WI38 (cell line): ENCODE data around the gene RNF141.

Source experiments
- H3K4me3 ChIP-seq: 2 replicates; pipeline ENCODE4 v1.5.1; 2011; ENCODE audit warnings: low read depth, mild to moderate bottlenecking, control low read depth, low read length
- TF ChIP-seq, protein P1 (sequence below): IDR thresholded peaks from 2 replicates; pipeline ENCODE4 v1.5.1; 2012; ENCODE audit warnings: low read depth, mild to moderate bottlenecking, control low read depth, low read length

Gene RNF141

DNA sequence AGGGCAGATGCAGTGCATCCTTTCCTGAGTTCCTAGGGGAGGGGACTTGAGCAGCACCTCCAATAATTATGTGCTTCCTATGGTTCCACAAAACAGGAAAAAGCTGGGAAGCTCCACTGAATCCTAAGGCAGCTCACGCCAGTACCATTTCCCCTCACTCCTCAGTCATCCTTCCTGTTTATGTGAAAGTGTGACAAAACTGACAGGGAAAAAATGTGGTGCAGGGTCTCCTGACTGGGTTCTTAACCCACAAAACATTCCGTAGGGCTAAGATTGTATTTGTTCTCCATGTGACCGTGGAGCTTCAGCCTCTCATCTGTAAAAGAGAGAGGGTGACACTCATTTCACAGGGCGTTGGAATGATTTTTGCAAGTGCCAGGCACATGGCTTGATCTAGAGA lies 39.6 kb upstream of the RNF141 start:
- TF ChIP-seq, protein P1, sequence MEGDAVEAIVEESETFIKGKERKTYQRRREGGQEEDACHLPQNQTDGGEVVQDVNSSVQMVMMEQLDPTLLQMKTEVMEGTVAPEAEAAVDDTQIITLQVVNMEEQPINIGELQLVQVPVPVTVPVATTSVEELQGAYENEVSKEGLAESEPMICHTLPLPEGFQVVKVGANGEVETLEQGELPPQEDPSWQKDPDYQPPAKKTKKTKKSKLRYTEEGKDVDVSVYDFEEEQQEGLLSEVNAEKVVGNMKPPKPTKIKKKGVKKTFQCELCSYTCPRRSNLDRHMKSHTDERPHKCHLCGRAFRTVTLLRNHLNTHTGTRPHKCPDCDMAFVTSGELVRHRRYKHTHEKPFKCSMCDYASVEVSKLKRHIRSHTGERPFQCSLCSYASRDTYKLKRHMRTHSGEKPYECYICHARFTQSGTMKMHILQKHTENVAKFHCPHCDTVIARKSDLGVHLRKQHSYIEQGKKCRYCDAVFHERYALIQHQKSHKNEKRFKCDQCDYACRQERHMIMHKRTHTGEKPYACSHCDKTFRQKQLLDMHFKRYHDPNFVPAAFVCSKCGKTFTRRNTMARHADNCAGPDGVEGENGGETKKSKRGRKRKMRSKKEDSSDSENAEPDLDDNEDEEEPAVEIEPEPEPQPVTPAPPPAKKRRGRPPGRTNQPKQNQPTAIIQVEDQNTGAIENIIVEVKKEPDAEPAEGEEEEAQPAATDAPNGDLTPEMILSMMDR: no peak
- no peak overlapping the region for H3K4me3 ChIP-seq

DNA sequence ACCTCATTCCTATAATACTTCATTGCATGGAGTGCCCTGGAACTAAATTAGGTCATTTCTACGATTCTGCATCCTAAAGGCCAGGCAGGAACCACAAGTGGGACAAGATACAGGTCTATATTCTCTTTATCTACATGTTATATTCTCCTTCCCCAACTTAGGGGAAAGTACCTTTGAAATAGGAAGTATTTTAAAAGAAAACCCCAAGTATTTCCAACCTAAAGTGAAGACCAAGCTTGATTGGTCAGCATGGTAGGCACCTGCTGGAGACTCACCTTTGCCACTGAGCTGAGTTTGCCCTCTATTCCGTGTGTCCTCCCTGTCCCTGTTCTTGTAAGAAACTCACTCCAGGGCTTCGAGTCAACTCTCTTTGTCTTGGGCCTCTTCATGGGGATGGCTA lies 38.7 kb upstream of the RNF141 start:
- TF ChIP-seq, protein P1: no peak

DNA sequence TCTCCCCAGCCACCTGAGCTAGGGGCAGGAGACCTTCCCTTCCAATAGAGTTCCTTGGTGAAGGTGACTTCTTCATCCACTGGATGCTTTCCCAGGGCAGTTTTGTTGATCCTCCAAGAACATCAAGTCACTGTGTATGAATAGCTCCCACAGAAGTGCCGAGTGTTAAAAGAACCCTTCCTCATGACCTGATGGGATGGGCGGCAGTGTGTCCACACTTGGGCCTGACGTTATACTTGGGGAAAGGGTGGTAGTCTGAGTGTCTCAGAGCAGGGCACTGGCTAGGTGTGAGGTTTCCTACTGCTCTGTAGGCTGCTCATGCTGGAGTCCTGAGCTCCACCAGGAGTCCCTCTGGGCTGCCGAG lies 35.0 kb upstream of the RNF141 start:
- TF ChIP-seq, protein P1: no peak
- no peak overlapping the region for H3K4me3 ChIP-seq

More for the DNA sequence above, 38.7 kb upstream of the RNF141 start:
- no peak overlapping the region for H3K4me3 ChIP-seq

DNA sequence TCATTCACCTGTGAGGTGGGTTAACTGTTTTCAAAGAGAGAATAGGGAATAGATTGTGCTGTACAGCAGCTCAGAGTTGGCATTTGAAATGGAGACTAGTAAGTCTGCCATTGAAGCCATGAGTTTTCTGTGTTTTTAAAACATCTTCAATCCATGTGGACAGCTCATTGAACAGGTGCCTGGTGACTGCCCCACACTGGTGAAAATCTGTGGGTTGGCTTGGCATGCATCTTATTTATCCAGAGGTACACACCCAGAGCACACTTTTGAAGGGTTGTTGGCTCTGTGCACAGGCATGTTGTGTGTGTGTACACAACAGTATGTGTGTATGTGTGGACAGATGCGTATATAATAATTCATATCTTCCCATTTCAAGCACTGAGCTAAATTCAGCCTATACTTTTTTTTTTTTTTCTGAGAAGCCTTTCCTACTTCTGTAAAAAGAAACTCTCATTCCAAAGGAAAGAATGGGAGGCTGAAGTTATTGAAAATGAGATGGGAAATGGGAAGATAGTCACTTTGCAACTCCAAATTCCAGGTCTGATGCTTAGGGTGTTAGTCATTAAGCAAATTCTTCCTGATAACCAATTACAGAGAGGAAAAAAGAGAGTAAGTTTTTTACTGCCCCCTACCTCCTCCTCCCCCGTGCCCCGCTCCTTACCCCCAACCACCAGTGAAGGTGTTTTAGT lies 34.5 kb upstream of the RNF141 start:
- TF ChIP-seq, protein P1: no peak
- H3K4me3 ChIP-seq: no peak overlapping the region

DNA sequence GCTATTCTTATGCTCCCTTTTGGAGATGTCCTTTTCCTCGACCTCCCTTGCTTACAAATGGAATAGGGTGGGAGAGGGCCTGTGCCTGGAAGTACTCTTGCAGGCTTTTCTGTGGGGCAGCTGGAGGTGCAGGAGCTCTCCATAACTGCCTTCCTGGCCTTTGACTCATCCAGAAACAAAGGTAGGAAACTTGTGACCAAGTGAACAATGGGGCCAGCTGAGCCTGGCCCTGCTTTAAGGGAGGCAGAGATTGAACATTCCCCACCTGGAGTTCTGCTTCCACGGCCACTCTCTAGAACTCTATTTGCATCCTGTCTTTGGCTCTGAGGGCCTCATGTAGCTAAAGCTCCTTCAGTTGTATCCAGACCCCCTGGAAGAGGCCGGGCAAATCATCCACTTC lies 32.6 kb upstream of the RNF141 start:
- H3K4me3 ChIP-seq: no peak overlapping the region
- TF ChIP-seq, protein P1: no peak

DNA sequence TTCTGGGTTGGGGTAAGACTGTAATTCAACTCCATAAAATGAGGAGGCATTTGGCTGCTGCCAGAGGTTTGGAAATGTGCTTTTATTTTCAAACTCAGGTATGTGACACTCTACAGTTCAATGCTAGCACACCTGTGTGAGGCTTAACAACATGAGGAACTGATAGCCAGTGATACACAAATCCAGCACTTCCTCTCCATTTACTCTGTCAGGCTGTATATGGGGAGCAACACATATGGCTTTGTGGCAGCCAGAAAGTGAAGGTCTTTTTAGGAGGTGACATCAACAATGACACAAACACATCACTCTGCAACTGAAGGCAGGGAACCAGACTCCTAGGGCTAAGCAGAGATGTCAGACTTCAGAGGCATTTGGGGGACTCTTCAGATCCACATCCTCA lies 32.0 kb upstream of the RNF141 start:
- no peak overlapping the region for H3K4me3 ChIP-seq
- TF ChIP-seq, protein P1: no peak

DNA sequence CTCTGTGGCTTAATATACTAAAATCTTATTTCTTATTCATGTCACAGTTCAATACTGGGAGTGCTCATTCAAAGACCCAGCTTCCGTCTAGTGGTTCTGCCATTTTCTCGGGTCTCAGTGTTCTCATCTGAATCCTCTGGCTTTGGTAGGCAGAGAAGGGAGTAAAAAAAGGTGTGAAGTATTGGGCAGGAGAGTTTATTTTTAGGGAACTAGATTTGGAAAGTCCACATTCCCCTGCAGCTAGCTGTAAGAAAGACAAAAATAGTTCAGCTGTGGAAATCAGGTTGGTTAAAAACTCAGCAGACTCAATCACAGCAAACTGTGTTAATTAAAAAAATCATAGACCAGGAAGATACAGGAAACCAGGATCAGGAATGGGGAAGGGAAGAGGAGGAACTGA lies 31.5 kb upstream of the RNF141 start:
- TF ChIP-seq, protein P1: no peak
- no peak overlapping the region for H3K4me3 ChIP-seq
